ENCODE data around the gene UBE2QL1. TPM values are rescaled to one million over a fixed set of nuclear protein-coding genes. Genes with fewer than 3 reads are reported as not detected.

Gene UBE2QL1
- total and polyA plus RNA-seq, 4 donors, result 0.43 to 3.3 (median 1.2) TPM

GRCh38 chr5:6456766-6457370 lies 8.2 kb downstream of the UBE2QL1 start:
- H3K27me3 ChIP-seq (ENCODE audit: control insufficient read depth in 1 of 2, insufficient read depth in 2 of 2, low read length in 1 of 2), result no peaks in the 10 kb centered on the region
- H3K4me1 ChIP-seq (ENCODE audit: control insufficient read depth in 1 of 2, insufficient read depth in 2 of 2, low read length in 2 of 2), result no peaks in the 10 kb centered on the region
- no peak overlapping the region for H3K27ac ChIP-seq (ENCODE audit: low read depth in 1 of 2, low read length in 2 of 2)
- intact Hi-C loops (cut with DNase I), result loop anchor here (10.0 kb wide), 2 partner anchors 98 to 258 kb away; partner anchors contain the start of gene TENT4A (in 1 of the 2)
- no peaks in the 10 kb centered on the region for H3K36me3 ChIP-seq (ENCODE audit: control insufficient read depth in 1 of 2, insufficient read depth in 2 of 2, low read length in 1 of 2)
- H3K9me3 ChIP-seq (ENCODE audit: control insufficient read depth, low read length), result no peaks in the 10 kb centered on the region
- H3K4me3 ChIP-seq (ENCODE audit: low read length in 2 of 2), result no peak overlapping the region
- no peak for DNase-seq
- WGBS, 2 donors, result 93 to 96% methylated on average over 6 of the region's 6 CpGs
- ATAC-seq (ENCODE audit: low FRiP score), result no peak

- ATAC-seq (ENCODE audit: low FRiP score), result no peak
- no peak for DNase-seq
- WGBS, 2 donors, result 69 to 71% methylated on average over 5 of the region's 5 CpGs
- no peak overlapping the region for H3K4me3 ChIP-seq (ENCODE audit: low read length in 2 of 2)
- H3K27ac ChIP-seq (ENCODE audit: low read depth in 1 of 2, low read length in 2 of 2), result no peak overlapping the region
- H3K27me3 ChIP-seq (ENCODE audit: control insufficient read depth in 1 of 2, insufficient read depth in 2 of 2, low read length in 1 of 2), result no peaks in the 10 kb centered on the region
- intact Hi-C loops (cut with DNase I), result loop anchor here (10.0 kb wide), 2 partner anchors 97 to 257 kb away; partner anchors contain the start of gene TENT4A (in 1 of the 2)
- no peaks in the 10 kb centered on the region for H3K36me3 ChIP-seq (ENCODE audit: control insufficient read depth in 1 of 2, insufficient read depth in 2 of 2, low read length in 1 of 2)
- H3K4me1 ChIP-seq (ENCODE audit: control insufficient read depth in 1 of 2, insufficient read depth in 2 of 2, low read length in 2 of 2), result no peaks in the 10 kb centered on the region
- no peaks in the 10 kb centered on the region for H3K9me3 ChIP-seq (ENCODE audit: control insufficient read depth, low read length)
Measured at GRCh38 chr5:6457592-6457991, 8.9 kb downstream of the UBE2QL1 start.

GRCh38 chr5:6458833-6459232 lies 10.2 kb downstream of the UBE2QL1 start:
- DNase-seq (no peak), ATAC-seq (ENCODE audit: low FRiP score) (no peak)
- H3K4me3 ChIP-seq (ENCODE audit: low read length in 2 of 2), result no peak overlapping the region
- H3K9me3 ChIP-seq (ENCODE audit: control insufficient read depth, low read length), result no peaks in the 10 kb centered on the region
- H3K27ac ChIP-seq (ENCODE audit: low read depth in 1 of 2, low read length in 2 of 2), result no peak overlapping the region
- no peaks in the 10 kb centered on the region for H3K36me3 ChIP-seq (ENCODE audit: control insufficient read depth in 1 of 2, insufficient read depth in 2 of 2, low read length in 1 of 2)
- no peaks in the 10 kb centered on the region for H3K4me1 ChIP-seq (ENCODE audit: control insufficient read depth in 1 of 2, insufficient read depth in 2 of 2, low read length in 2 of 2)
- no peaks in the 10 kb centered on the region for H3K27me3 ChIP-seq (ENCODE audit: control insufficient read depth in 1 of 2, insufficient read depth in 2 of 2, low read length in 1 of 2)
- intact Hi-C loops (cut with DNase I), result loop anchor here (10.0 kb wide), 2 partner anchors 96 to 256 kb away; partner anchors contain the start of gene TENT4A (in 1 of the 2)
- WGBS, 2 donors, result 89% methylated on average over 4 of the region's 4 CpGs

- WGBS, 2 donors, result 71 to 73% methylated on average over 5 of the region's 5 CpGs
- intact Hi-C loops (cut with DNase I), result loop anchor here (10.0 kb wide), 2 partner anchors 95 to 255 kb away; partner anchors contain the start of gene TENT4A (in 1 of the 2)
- H3K9me3 ChIP-seq (ENCODE audit: control insufficient read depth, low read length), result no peaks in the 10 kb centered on the region
Measured at GRCh38 chr5:6459896-6460295, 11.2 kb downstream of the UBE2QL1 start.

GRCh38 chr5:6461006-6461405 lies 12.3 kb downstream of the UBE2QL1 start:
- H3K4me3 ChIP-seq (ENCODE audit: low read length in 2 of 2), result no peak overlapping the region

More at GRCh38 chr5:6459896-6460295, 11.2 kb downstream of the UBE2QL1 start:
- Histone ChIP-seq H3K36me3 (ENCODE audit: control insufficient read depth in 1 of 2, insufficient read depth in 2 of 2, low read length in 1 of 2) (no peaks in the 10 kb centered on the region), H3K27ac (ENCODE audit: low read depth in 1 of 2, low read length in 2 of 2) (no peak overlapping the region), H3K27me3 (ENCODE audit: control insufficient read depth in 1 of 2, insufficient read depth in 2 of 2, low read length in 1 of 2) (no peaks in the 10 kb centered on the region), H3K4me3 (ENCODE audit: low read length in 2 of 2) (no peak overlapping the region), H3K4me1 (ENCODE audit: control insufficient read depth in 1 of 2, insufficient read depth in 2 of 2, low read length in 2 of 2) (no peaks in the 10 kb centered on the region)
- DNase-seq, result no peak
- ATAC-seq (ENCODE audit: low FRiP score), result no peak

GRCh38 chr5:6461793-6462650 lies 13.4 kb downstream of the UBE2QL1 start:
- no peaks in the 10 kb centered on the region for H3K9me3 ChIP-seq (ENCODE audit: control insufficient read depth, low read length)
- no peaks in the 10 kb centered on the region for H3K36me3 ChIP-seq (ENCODE audit: control insufficient read depth in 1 of 2, insufficient read depth in 2 of 2, low read length in 1 of 2)
- H3K4me3 ChIP-seq (ENCODE audit: low read length in 2 of 2), result no peak overlapping the region
- no peaks in the 10 kb centered on the region for H3K4me1 ChIP-seq (ENCODE audit: control insufficient read depth in 1 of 2, insufficient read depth in 2 of 2, low read length in 2 of 2)
- 87 to 91% methylated on average over 17 of the region's 17 CpGs for WGBS, 2 donors
- no peaks in the 10 kb centered on the region for H3K27me3 ChIP-seq (ENCODE audit: control insufficient read depth in 1 of 2, insufficient read depth in 2 of 2, low read length in 1 of 2)
- no peak for DNase-seq
- no peak for ATAC-seq (ENCODE audit: low FRiP score)
- H3K27ac ChIP-seq (ENCODE audit: low read depth in 1 of 2, low read length in 2 of 2), result no peak overlapping the region
- intact Hi-C loops (cut with DNase I), result no loop called here

More at GRCh38 chr5:6461006-6461405, 12.3 kb downstream of the UBE2QL1 start:
- no peak overlapping the region for H3K27ac ChIP-seq (ENCODE audit: low read depth in 1 of 2, low read length in 2 of 2)
- H3K4me1 ChIP-seq (ENCODE audit: control insufficient read depth in 1 of 2, insufficient read depth in 2 of 2, low read length in 2 of 2), result no peaks in the 10 kb centered on the region
- DNase-seq (no peak), ATAC-seq (ENCODE audit: low FRiP score) (no peak)
- 89 to 94% methylated on average over 2 of the region's 2 CpGs for WGBS, 2 donors
- H3K9me3 ChIP-seq (ENCODE audit: control insufficient read depth, low read length), result no peaks in the 10 kb centered on the region
- H3K36me3 ChIP-seq (ENCODE audit: control insufficient read depth in 1 of 2, insufficient read depth in 2 of 2, low read length in 1 of 2), result no peaks in the 10 kb centered on the region
- intact Hi-C loops (cut with DNase I), result no loop called here
- H3K27me3 ChIP-seq (ENCODE audit: control insufficient read depth in 1 of 2, insufficient read depth in 2 of 2, low read length in 1 of 2), result no peaks in the 10 kb centered on the region

- no peak overlapping the region for H3K27ac ChIP-seq (ENCODE audit: low read depth in 1 of 2, low read length in 2 of 2)
- no peak overlapping the region for H3K4me3 ChIP-seq (ENCODE audit: low read length in 2 of 2)
- 92 to 93% methylated on average over 7 of the region's 7 CpGs for WGBS, 2 donors
- no peak for ATAC-seq (ENCODE audit: low FRiP score)
- H3K9me3 ChIP-seq (ENCODE audit: control insufficient read depth, low read length), result no peaks in the 10 kb centered on the region
- no peaks in the 10 kb centered on the region for H3K4me1 ChIP-seq (ENCODE audit: control insufficient read depth in 1 of 2, insufficient read depth in 2 of 2, low read length in 2 of 2)
- no peaks in the 10 kb centered on the region for H3K36me3 ChIP-seq (ENCODE audit: control insufficient read depth in 1 of 2, insufficient read depth in 2 of 2, low read length in 1 of 2)
- DNase-seq, result no peak
- intact Hi-C loops (cut with DNase I), result no loop called here
- no peaks in the 10 kb centered on the region for H3K27me3 ChIP-seq (ENCODE audit: control insufficient read depth in 1 of 2, insufficient read depth in 2 of 2, low read length in 1 of 2)
Measured at GRCh38 chr5:6462671-6463070, 14.0 kb downstream of the UBE2QL1 start.

GRCh38 chr5:6464441-6464840 lies 15.8 kb downstream of the UBE2QL1 start:
- no peaks in the 10 kb centered on the region for H3K27me3 ChIP-seq (ENCODE audit: control insufficient read depth in 1 of 2, insufficient read depth in 2 of 2, low read length in 1 of 2)
- no peak for ATAC-seq (ENCODE audit: low FRiP score)
- intact Hi-C loops (cut with DNase I), result no loop called here

More at GRCh38 chr5:6464441-6464840, 15.8 kb downstream of the UBE2QL1 start:
- H3K27ac ChIP-seq (ENCODE audit: low read depth in 1 of 2, low read length in 2 of 2), result no peak overlapping the region
- 34 to 43% methylated on average over 6 of the region's 6 CpGs for WGBS, 2 donors
- H3K4me3 ChIP-seq (ENCODE audit: low read length in 2 of 2), result no peak overlapping the region
- no peaks in the 10 kb centered on the region for H3K4me1 ChIP-seq (ENCODE audit: control insufficient read depth in 1 of 2, insufficient read depth in 2 of 2, low read length in 2 of 2)
- no peak for DNase-seq
- no peaks in the 10 kb centered on the region for H3K36me3 ChIP-seq (ENCODE audit: control insufficient read depth in 1 of 2, insufficient read depth in 2 of 2, low read length in 1 of 2)
- no peaks in the 10 kb centered on the region for H3K9me3 ChIP-seq (ENCODE audit: control insufficient read depth, low read length)
